Astrocyte of the cerebellum (primary cell): ENCODE measurements around the gene ADCY3.

Source experiments
- DNase-seq: peaks from one replicate; pipeline ENCODE4 v3.0.0-alpha.2; 2011; ENCODE audit warnings: low read depth
- H3K4me3 ChIP-seq: 2 replicates; pipeline ENCODE4 v1.5.1; 2011; ENCODE audit warnings: mild to moderate bottlenecking, low read depth, low read length, moderate library complexity
- in situ Hi-C: cut with HindIII; loops from 2 replicates; pipeline ENCODE4 v1.10.0; 2017; ENCODE audit warnings: low sequenced_read_pairs
- TF ChIP-seq, protein P1 (sequence below): IDR thresholded peaks from 2 replicates; pipeline ENCODE4 v1.5.1; 2012; ENCODE audit warnings: low read length, low read depth, moderate library complexity, mild to moderate bottlenecking; ENCODE audit errors: missing control alignments

The ADCY3 gene

DNA sequence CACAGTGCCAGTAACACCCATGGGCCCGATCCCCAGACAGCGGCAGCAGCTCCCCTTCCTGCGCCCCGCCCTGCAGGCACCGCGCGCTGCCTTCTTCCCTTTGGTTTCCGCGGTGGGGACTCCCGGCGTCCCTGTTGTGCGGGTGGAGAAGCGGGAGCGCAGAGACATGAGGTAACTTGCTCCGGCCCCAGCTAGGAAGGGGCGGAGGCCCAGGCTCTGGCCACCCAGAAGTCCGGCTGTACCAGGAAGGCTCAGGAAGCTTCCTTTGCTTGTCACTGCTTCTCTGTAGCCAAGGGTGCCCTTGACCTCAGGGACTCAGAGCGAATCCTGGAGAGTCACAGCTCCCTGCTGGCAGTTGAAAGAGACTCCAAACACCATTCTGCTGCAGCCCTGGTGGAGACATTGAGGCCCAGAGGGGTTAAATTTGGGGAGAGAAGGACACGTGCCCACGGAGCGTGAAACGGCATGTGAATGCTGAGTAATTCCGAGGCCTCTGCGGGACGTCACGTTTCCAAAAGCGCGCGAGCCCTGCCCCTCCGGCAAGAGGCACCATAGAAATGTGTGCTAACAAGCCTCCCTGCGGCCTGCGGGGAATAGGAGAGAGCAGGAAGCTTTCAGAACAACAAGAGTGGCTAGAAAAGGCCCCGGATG, 6.7 kb upstream of the ADCY3 start:
- in situ Hi-C loops: no loop called here
- no peak overlapping the region for H3K4me3 ChIP-seq
- TF ChIP-seq, protein P1, sequence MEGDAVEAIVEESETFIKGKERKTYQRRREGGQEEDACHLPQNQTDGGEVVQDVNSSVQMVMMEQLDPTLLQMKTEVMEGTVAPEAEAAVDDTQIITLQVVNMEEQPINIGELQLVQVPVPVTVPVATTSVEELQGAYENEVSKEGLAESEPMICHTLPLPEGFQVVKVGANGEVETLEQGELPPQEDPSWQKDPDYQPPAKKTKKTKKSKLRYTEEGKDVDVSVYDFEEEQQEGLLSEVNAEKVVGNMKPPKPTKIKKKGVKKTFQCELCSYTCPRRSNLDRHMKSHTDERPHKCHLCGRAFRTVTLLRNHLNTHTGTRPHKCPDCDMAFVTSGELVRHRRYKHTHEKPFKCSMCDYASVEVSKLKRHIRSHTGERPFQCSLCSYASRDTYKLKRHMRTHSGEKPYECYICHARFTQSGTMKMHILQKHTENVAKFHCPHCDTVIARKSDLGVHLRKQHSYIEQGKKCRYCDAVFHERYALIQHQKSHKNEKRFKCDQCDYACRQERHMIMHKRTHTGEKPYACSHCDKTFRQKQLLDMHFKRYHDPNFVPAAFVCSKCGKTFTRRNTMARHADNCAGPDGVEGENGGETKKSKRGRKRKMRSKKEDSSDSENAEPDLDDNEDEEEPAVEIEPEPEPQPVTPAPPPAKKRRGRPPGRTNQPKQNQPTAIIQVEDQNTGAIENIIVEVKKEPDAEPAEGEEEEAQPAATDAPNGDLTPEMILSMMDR: no peak
- no peak for DNase-seq

DNA sequence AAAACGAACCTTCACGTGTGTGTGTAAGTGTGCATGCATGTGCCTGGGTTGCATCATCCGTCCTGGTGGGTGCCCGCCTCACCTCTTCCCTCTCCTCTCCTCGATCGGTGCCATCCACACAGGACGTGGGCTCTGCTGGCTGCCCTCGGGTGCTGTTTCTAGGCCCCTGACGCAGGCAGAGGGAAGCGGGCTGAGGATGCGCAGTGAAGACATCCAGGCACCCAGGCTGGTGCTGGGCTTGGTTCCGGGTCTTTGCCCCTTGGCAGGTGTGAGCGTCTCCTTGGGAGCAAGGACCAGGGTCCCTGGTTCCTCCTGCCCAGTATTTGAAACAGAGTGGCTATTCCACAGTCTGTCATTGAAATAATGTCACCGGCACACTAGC, 6.2 kb upstream of the ADCY3 start:
- TF ChIP-seq, protein P1: no peak
- in situ Hi-C loops: no loop called here
- no peak for DNase-seq
- no peak overlapping the region for H3K4me3 ChIP-seq

DNA sequence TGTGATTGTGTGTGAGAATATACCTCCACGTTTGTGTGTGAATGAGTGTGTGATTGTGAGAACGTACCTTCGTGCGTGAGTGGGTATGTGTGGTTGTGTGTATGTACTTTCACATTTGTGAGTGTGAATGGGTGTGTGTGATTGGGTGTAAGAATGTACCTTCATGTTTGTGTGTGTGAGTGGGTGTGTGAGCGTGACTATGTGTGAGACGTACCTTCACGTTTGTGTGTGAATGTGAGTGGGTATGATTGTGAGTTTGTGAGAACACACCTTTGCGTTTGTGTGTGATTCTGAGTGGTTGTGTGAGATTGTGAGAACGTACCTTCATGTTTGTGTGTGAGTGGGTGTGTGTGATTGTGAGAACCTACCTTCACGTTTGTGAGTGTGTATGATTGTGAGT, 5.8 kb upstream of the ADCY3 start:
- TF ChIP-seq, protein P1: no peak
- no peak for DNase-seq
- H3K4me3 ChIP-seq: no peak overlapping the region
- in situ Hi-C loops: no loop called here

DNA sequence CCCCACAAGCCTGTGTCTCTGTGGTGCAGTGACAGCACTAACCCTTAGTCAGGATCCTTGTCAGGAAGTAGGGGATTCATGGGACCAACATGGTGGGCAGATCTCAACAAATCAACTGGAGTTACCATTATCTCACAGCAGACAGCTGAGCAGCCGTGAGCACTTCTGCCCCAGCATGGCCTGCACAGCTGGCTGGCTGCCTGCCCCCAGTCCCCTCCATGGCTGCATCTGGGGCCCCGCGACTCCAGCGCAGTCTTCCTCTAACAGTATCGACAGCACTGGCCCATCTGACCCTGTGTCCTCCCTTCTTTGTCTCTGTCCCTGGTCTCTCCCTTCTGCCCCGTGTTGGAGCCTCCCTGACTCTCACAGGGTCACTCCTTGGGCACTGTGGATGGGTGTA, 4.7 kb upstream of the ADCY3 start:
- no peak overlapping the region for H3K4me3 ChIP-seq
- in situ Hi-C loops: no loop called here
- TF ChIP-seq, protein P1: no peak
- no peak for DNase-seq

DNA sequence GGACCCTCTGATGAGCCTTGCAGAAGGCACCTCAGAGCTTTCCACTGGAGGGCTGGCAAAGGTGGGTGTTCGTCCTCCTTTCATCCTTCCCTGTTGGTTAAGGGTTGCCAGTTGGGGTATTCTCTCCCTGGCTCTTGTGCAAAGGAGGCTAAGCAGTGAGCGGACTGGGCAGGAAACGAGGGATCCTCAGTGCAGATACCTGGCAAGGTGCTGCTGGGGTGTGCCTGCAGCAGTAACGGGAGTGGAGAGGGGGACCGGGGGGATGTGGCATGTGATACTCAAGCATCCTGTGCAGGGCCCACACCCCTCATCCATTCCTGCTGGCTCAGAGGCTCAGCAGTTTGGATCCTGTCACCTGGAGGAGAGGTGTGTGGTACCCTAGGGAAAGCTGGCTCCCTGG, 4.2 kb upstream of the ADCY3 start:
- in situ Hi-C loops: no loop called here
- TF ChIP-seq, protein P1: no peak
- no peak overlapping the region for H3K4me3 ChIP-seq
- no peak for DNase-seq

DNA sequence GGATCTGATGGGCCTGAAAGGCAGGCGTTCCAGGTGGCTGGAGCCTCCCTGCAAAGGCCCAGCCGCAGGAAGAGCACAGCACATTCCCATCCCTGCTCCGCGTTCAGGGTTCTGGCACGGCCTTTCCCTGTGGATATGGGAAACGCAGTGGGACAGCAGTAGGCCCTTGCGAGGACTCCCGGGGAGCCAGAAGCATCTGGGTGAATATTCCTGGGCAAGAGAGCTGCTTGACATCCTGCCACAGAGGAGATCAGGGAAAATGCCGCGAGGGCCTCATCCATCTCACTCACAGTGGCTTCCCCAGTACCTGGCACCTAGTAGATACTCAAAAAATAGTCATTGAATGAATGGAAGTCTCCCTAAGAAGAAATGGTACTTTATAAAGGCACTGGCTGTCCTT, 3.1 kb upstream of the ADCY3 start:
- DNase-seq: no peak
- no peak overlapping the region for H3K4me3 ChIP-seq
- in situ Hi-C loops: no loop called here
- TF ChIP-seq, protein P1: no peak
